Activated T-cell treated with anti-CD3 and anti-CD28 coated beads, Interleukin-2, amount 50 U/mL, for 24 hours (primary cell): ENCODE data around the gene CACNA1C.

ENCODE experiments used
- DNase-seq: peaks from one replicate; pipeline ENCODE4 v3.0.0-alpha.2; 2020
- H3K27ac Mint-ChIP-seq: 2 replicates; pipeline ENCODE4 v1.8.0; 2020; ENCODE audit warnings: mild to moderate bottlenecking, mixed read lengths
- H3K27me3 Mint-ChIP-seq: 2 replicates; pipeline ENCODE4 v1.8.0; 2020; ENCODE audit warnings: mixed read lengths
- H3K36me3 Mint-ChIP-seq: 2 replicates; pipeline ENCODE4 v1.8.0; 2020; ENCODE audit warnings: low read depth, mixed read lengths
- H3K4me1 Mint-ChIP-seq: 2 replicates; pipeline ENCODE4 v1.8.0; 2020; ENCODE audit warnings: low read depth, mixed read lengths
- H3K4me3 Mint-ChIP-seq: 2 replicates; pipeline ENCODE4 v1.8.0; 2020; ENCODE audit warnings: mild to moderate bottlenecking, moderate library complexity, mixed read lengths
- H3K9me3 Mint-ChIP-seq: 2 replicates; pipeline ENCODE4 v1.8.0; 2020; ENCODE audit warnings: mixed read lengths

CACNA1C gene

GRCh38 chr12:2052826-2053678, at the start of gene CACNA1C:
TSS of gene CACNA1C (plus strand) at chr12:2052987. CDS start at chr12:2053563, 576 bp downstream.
- H3K27me3 Mint-ChIP-seq, result peaks cover 82% of the 10 kb centered on the region
- H3K4me1 Mint-ChIP-seq, result peaks cover 14% of the 10 kb centered on the region
- peak; percentile 64 for DNase-seq
- no peak within 1 kb of the TSS for H3K27ac Mint-ChIP-seq
- H3K9me3 Mint-ChIP-seq, result no peaks in the 10 kb centered on the region
- H3K36me3 Mint-ChIP-seq, result no peaks in the 10 kb centered on the region
- H3K4me3 Mint-ChIP-seq, result peak within 1 kb of the TSS; percentile 74

GRCh38 chr12:2003676-2004112, 49.1 kb upstream of the CACNA1C start:
- no peak for DNase-seq
- no peaks in the 10 kb centered on the region for H3K9me3 Mint-ChIP-seq
- H3K36me3 Mint-ChIP-seq, result peaks cover 9% of the 10 kb centered on the region
- H3K4me1 Mint-ChIP-seq, result peaks cover 39% of the 10 kb centered on the region
- H3K4me3 Mint-ChIP-seq, result peak overlapping the region; percentile 100
- H3K27me3 Mint-ChIP-seq, result no peaks in the 10 kb centered on the region
- peak overlapping the region; percentile 98 for H3K27ac Mint-ChIP-seq

GRCh38 chr12:2004113-2004929, 48.5 kb upstream of the CACNA1C start, which contains the start of gene DCP1B:
TSS of gene DCP1B (minus strand) at chr12:2004457. CDS start at chr12:2004431, 26 bp downstream.
- Mint-ChIP-seq H3K36me3 (peaks cover 9% of the 10 kb centered on the region), H3K4me1 (peaks cover 38% of the 10 kb centered on the region), H3K27me3 (no peaks in the 10 kb centered on the region), H3K4me3 (peak within 1 kb of the TSS; percentile 100), H3K9me3 (no peaks in the 10 kb centered on the region), H3K27ac (peak within 1 kb of the TSS; percentile 98)
- peak; percentile 93 for DNase-seq

DNA sequence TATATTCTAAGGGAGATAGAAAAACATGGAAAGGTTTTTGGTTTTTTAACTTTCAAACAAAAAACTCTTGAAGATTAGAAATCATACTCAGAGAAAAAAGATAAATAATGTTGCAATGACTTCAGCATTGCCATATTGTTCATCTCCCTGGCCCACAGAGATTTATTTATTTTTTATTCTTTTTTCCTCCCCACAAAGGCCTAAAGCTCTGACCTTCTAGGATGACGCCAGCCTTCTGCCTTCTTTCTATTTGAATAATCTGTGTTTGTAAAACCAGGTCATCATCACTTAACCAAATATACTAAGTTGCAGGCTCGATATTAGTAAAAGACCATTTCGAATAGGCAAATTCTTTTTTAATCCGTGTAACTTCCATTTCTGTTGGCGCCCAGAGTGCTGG, 44.1 kb upstream of the CACNA1C start:
- H3K4me1 Mint-ChIP-seq, result peaks cover 13% of the 10 kb centered on the region

DNA sequence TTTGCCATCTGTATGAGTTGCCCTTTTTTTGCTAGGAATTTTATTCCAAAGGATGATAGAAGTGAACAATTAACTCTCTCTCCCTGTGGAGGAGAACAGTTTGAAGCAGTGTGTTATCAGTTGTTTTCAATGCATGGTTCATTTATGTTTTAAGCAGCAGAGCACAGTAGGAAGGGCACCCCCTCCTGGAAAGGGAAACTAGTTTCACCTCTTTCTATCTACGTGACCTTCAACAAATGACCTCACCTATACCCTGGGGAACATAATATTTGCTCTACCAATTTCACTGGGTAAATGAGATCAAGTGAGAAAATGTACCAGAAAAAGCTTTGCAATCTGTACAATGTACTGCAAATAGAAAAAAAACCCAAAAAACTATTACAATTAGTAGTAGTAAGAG, 43.2 kb upstream of the CACNA1C start:
- no peak overlapping the region for H3K4me3 Mint-ChIP-seq
- H3K4me1 Mint-ChIP-seq, result peaks cover 9% of the 10 kb centered on the region
- no peak overlapping the region for H3K27ac Mint-ChIP-seq
- no peaks in the 10 kb centered on the region for H3K9me3 Mint-ChIP-seq
- H3K27me3 Mint-ChIP-seq, result no peaks in the 10 kb centered on the region
- DNase-seq, result no peak
- no peaks in the 10 kb centered on the region for H3K36me3 Mint-ChIP-seq

More for the DNA sequence above, 44.1 kb upstream of the CACNA1C start:
- DNase-seq, result no peak
- no peak overlapping the region for H3K27ac Mint-ChIP-seq
- H3K27me3 Mint-ChIP-seq, result no peaks in the 10 kb centered on the region
- H3K36me3 Mint-ChIP-seq, result peaks cover 7% of the 10 kb centered on the region
- H3K4me3 Mint-ChIP-seq, result no peak overlapping the region
- H3K9me3 Mint-ChIP-seq, result no peaks in the 10 kb centered on the region

GRCh38 chr12:2011643-2012607, 40.9 kb upstream of the CACNA1C start:
- Mint-ChIP-seq H3K27ac (no peak overlapping the region), H3K4me1 (peaks cover 3% of the 10 kb centered on the region), H3K9me3 (no peaks in the 10 kb centered on the region), H3K27me3 (no peaks in the 10 kb centered on the region), H3K4me3 (no peak overlapping the region), H3K36me3 (no peaks in the 10 kb centered on the region)
- no peak for DNase-seq

GRCh38 chr12:2013086-2013485, 39.7 kb upstream of the CACNA1C start:
- Mint-ChIP-seq H3K27me3 (peaks cover 4% of the 10 kb centered on the region), H3K4me3 (no peak overlapping the region), H3K9me3 (no peaks in the 10 kb centered on the region), H3K36me3 (no peaks in the 10 kb centered on the region), H3K4me1 (peaks cover 9% of the 10 kb centered on the region), H3K27ac (no peak overlapping the region)
- no peak for DNase-seq

DNA sequence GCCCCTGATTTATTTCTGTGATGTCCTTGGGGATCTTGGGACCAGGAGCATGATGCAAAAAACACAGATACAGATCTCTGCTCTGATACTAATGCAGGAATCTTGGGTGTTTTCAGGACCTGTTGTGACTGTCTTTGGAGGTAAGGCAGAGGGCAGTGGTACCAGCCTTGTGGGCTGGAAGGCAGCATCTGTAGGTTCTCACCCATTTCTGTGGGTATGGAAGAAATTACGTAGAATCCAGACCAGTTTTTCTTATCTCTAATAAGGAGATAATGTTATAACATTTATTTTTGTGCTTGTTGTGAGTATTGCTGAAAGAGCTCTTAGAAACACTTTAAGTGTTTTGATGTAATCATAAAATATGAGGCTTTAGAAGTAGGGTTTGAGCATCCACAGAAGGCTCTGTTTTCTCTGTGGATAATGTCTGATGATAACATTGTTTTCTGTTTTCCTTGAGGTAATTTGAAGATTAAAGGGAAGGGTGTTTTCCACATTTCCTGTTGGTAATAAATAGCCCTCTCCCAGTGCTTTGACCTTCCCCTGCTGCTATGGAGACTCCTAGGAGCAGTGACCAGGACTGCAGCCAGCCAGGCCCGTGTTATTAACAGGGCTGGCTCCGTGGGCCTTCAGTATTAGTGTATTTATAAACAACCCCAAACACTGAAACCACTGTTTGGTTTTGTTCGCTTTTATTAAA, 39.1 kb upstream of the CACNA1C start:
- Mint-ChIP-seq H3K27ac (no peak overlapping the region), H3K4me3 (no peak overlapping the region), H3K36me3 (no peaks in the 10 kb centered on the region), H3K4me1 (peaks cover 9% of the 10 kb centered on the region), H3K9me3 (no peaks in the 10 kb centered on the region), H3K27me3 (peaks cover 8% of the 10 kb centered on the region)
- no peak for DNase-seq

DNA sequence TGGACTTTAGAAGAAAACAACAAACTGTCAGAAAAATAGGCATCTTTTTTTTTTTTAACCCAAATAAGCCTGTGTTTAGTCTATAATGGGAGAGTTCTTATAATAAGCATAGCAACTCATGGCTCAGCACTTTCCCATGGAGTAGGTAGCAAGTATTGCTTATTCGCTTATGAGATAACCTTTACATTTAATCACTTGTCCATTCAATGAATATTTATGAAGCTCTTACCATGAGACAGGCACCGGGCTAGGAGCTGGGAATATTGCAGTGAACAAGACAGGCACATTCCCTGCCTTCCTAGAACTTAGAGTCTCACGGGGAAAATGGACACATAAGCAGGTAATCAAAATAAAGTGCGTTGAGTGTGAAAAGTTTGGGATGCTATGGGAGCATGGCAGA, 38.6 kb upstream of the CACNA1C start:
- Mint-ChIP-seq H3K27me3 (peaks cover 13% of the 10 kb centered on the region), H3K9me3 (no peaks in the 10 kb centered on the region)

GRCh38 chr12:2016862-2017545, 35.8 kb upstream of the CACNA1C start:
- Mint-ChIP-seq H3K27ac (peak overlapping the region; percentile 13), H3K4me3 (no peak overlapping the region), H3K36me3 (no peaks in the 10 kb centered on the region), H3K9me3 (no peaks in the 10 kb centered on the region), H3K4me1 (peaks cover 9% of the 10 kb centered on the region), H3K27me3 (peaks cover 20% of the 10 kb centered on the region)
- no peak for DNase-seq

More for the DNA sequence above, 38.6 kb upstream of the CACNA1C start:
- no peak overlapping the region for H3K27ac Mint-ChIP-seq
- H3K4me3 Mint-ChIP-seq, result no peak overlapping the region
- no peaks in the 10 kb centered on the region for H3K36me3 Mint-ChIP-seq
- DNase-seq, result no peak
- peaks cover 9% of the 10 kb centered on the region for H3K4me1 Mint-ChIP-seq

GRCh38 chr12:2017546-2018337, 35.0 kb upstream of the CACNA1C start:
- no peak overlapping the region for H3K27ac Mint-ChIP-seq
- no peak overlapping the region for H3K4me3 Mint-ChIP-seq
- no peaks in the 10 kb centered on the region for H3K9me3 Mint-ChIP-seq
- H3K27me3 Mint-ChIP-seq, result peaks cover 20% of the 10 kb centered on the region
- DNase-seq, result no peak
- no peaks in the 10 kb centered on the region for H3K36me3 Mint-ChIP-seq
- H3K4me1 Mint-ChIP-seq, result peaks cover 9% of the 10 kb centered on the region

DNA sequence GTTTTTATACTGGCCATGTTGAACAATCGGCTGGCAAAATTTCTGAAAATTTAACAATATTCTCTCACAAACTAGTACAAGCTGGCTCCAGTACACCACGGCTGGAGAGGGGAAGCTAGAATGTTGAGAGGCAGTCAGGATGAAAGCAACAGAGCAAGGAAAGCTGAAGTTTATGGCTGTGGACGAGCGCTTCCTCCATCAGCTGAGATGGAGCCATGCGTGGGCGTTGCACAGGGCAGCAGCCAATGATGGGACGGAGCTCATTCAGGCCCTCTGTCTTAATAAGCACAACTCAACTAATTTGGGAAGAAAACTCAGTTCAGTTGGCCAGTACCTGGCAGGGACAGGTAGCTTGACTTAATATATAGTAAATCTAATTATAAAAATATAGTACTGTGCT, 34.4 kb upstream of the CACNA1C start:
- Mint-ChIP-seq H3K9me3 (no peaks in the 10 kb centered on the region), H3K4me3 (no peak overlapping the region), H3K27me3 (peaks cover 20% of the 10 kb centered on the region), H3K4me1 (peaks cover 9% of the 10 kb centered on the region), H3K36me3 (no peaks in the 10 kb centered on the region), H3K27ac (no peak overlapping the region)
- DNase-seq, result no peak
